ENCODE measurements around the gene SPC24.
"Not testable (repeated sequence)": the region's sequence is repeated elsewhere in the genome, so short reads cannot be mapped to it uniquely, and the experiment has no call there.

SPC24 gene

DNA sequence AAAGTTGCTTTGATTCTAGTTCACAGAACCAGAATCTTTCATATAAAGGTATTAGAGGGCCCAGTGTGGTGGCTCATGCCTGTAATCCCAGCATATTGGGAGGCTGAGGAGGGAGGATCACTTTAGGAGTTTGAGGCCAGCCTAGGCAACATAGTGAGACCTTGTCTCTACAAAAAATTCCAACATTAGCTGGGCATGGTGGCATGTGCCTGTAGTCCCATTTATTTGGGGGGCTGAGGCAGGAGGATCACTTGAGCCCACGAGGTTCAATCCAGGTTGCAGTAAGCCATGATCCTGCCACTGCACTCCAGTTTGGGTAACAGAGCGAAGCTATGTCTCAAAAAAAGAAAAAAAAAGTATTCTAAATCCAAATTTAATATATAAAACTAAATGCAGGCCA is 57.3 kb downstream of the SPC24 start:
- DNase-seq = no peak

DNA sequence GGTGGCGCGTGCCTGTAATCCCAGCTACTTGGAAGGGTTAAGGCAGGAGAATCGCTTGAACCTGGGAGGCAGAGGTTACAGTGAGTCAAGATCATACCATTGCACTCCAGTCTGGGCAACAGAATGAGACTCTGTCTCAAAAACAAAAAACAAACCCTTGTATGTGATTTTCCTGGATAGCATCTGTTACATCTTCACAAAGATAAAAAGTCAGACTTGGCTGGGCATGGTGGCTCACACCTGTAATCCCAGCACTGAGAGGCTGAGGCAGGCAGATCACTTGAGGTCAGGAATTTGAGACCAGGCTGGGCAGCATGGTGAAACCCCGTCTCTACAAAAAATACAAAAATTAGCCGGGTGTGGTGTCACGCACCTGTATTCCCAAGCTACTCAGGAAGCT is 58.2 kb downstream of the SPC24 start:
- DNase-seq = not testable (repeated sequence)

DNA sequence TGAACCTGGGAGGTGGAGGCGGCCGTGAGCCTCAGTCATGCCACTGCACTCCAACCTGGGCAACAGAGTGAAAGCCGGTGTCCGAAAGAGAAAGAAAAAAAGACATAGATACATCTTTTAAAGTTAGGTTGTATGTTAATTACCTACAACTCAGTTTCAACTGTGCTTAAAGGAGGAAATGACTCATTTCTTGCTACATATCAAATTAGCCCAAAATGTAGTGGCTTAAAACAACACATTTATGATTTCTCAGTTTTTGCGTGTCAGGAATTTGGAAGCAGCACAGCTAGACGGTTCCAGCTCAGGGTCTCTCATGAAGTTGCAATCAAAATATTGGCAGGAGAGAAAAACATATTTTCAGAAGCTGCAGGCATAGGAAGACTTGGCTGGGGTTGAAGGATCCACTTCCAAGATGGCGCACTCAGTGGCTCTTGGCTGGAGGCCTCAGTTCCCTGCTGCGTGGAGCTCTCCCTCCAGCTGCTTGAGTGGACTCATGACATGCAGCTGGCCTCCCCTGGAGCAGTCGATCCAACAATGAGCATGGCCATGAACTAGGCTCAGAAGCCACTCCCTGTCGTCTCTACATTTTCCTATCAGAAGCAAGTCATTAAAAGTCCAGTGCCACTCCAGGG is 59.3 kb downstream of the SPC24 start:
- DNase-seq = no peak

Measured in nucleus accumbens (tissue), 56 donors.